Stimulated activated CD8-positive, alpha-beta memory T cell treated with anti-CD3 and anti-CD28 coated beads, Interleukin-2, amount 100 ng/mL, for 1 hour (primary cell): ENCODE results near the gene GOLGA2.

Experiments used
- DNase-seq, 2 donors: peaks; one replicate each; pipeline ENCODE4 v3.0.0-alpha.2; 2020; ENCODE audit warnings: low read depth in 2 of 2

GOLGA2 gene

DNA sequence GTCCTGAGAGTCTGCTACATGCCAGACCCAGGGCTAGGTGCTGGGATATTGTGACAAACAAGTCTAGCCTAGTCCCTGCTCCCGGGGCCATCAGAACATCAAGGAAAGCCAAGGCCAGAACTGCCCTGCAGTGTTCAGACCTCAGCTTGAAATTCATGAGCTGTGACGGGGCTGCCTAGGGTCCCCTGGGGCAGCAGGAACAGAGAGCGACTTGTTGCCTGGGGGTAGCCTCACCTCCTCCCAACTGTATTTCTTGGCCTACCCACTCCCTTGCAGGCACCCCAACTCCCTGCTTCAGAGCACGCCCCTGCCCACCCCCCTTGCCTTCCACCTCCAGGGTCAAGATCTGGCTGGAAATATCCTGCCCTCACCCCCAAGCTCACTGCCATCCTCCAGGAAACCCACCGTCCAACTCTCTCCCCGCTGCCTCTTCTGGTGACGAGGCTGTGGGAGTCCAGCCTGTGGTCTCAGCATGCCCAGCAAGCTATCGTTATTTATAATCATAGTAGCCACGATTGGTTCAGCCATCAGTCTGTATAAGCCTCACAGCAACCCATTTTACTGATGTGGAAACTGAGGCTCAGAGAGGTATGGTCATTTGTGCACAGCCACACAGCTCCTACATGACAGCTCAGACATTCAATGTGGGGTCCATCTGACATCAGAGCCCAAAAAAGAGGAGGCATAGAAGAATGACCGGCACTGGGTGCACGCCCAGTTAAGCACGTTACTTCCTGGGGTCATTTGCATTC lies 61.9 kb downstream of the GOLGA2 start:
- DNase-seq: no peak

DNA sequence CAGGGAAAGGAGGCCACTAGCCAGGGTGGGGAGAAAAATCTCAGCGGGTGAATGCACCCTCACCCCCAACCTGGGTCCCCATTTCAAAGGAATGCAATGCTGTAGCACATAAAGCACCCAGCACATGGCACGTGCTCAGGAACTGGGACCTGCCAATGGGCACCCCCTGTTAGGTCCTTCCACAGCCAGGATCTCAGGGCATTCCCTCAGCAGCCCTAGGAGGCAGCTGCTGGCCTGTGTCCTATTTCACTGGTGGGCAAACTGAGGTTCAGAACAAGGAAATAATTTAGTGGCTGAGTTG lies 63.9 kb downstream of the GOLGA2 start:
- no peak for DNase-seq

DNA sequence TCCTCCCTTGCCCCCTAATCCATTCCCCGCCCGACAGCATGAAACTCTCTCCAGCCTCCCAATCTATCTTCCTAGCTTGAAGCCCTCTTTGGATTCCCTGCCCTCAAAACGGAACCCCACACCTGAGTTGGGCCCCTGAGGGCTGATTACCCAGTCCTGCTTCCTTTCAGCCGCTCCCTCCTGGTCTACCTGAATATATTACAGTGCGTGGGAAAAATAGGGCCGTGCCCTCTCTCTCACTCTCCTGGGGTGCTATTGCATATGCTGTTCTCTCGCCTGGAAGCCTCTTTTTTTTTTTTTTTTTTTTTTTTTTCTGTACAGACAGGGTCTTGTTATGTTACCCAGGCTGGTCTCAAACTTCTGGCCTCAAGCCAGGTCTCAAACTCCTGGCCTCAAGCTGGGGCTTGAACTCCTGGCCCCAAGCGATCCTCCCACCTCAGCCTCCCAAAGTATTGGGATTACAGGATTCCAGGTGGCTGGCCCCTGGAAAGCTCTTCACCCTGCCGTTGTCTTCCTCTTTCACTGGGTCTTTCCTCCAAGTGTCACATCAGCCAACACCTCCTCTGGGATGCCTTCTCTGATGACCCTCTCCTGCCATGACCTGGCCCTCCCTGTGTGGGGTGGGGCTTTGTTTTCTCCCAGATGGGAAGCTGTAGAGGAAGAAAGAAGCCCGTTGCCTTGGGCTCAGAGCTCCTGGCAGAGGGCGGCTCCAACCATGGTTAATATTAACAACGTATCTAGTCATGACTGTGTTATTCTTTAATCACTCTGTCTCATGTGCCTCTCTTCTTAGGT lies 64.4 kb downstream of the GOLGA2 start:
- DNase-seq: no peak

DNA sequence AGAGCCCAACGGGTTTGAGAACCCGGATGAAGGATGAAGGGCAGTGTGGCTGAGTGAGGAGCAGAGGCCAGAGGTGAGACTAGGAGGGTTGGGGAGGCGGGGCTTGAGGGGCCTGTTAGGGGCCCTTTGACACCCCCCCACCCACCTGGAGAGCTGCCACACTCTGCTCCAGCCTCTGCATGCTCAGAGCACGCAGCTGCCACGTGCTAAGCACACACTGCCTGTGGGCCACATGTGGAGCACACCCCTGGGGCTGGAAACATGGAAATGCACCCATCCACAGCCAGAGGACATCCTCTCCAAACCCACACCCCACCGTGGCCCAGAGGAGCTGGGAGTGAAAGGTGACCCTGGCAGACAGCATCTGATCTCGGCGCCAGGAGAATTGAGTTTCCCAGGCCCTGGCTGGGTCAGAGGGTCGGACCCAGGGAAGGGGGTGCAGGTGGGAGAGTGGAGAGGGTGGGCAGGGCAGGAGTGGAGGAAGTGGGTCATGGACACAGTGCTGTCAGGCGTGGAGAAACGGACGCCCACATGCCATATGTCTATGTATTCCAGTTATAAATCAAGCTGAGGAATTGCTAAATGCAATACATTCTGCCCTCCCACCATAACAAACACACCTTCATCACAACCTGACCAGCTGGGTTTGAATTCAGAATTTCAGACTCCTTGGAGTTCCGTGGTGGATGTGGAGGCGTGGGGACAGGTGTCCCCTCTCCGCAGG lies 66.7 kb downstream of the GOLGA2 start:
- DNase-seq: no peak

DNA sequence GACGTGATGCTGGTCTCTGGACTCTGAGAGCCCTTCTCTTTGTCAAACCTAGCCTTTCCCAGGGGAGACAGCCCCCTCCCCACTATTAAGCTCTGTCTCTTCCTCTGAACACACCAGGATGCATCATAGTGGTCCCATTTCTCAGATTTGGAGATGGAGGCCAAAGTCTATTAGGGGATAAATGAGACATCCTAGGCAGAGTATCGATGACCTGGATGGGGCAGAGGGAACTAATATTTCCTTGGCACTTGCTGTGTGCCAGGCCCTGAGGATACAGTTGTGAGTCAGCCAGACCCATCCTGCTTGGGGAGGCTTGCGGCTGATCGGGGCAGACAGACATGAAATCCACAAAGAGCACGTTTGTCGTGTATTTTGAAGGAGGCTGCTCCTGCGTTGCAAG lies 67.4 kb downstream of the GOLGA2 start:
- no peak for DNase-seq

DNA sequence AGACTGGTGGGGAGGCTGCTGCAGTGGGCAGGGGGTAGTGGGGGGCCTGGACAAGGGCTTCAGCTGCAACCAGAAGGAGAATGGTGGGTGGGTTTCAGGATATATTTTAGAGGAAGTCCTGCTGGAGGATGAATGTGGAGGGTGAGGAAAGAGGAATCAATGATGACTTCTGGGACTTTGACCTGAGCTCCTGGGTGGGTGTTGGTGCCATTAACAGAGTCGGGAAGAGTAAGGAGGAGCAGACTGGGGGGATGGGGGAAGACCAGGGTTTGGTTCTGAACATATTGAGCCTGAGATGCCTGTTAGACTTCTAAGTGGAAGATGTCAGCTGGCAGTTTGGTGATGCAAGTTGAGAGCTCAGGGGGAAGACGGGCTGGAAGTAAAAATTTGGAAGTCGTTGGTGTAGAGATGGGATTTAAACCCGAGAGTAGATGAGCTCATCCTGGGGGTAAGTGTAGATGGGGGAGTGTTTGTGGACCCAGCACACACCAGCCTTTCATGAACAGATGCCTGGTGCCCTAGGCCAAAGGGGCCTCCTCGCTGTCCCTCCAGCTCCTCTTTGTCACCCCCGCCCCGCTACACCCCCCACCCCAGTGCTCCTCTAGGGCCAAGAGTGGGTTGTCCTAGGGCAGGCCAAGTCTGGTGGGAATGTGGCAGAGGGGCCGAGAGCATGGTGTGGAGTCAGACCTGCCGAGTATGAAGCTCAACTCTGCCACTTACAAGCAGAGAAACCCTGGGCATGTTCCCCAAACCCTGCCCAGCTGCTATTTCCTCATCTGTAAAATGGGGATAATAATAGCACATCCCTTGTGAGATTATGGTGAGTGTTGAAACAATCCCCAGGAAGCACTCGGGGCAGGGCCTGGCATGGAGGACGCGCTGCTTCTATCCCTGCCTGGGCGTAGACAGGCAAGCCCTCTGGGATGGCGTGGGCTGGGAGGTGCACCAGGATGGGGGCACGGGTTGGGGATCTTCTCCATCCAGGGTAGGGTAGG lies 68.6 kb downstream of the GOLGA2 start:
- no peak for DNase-seq

DNA sequence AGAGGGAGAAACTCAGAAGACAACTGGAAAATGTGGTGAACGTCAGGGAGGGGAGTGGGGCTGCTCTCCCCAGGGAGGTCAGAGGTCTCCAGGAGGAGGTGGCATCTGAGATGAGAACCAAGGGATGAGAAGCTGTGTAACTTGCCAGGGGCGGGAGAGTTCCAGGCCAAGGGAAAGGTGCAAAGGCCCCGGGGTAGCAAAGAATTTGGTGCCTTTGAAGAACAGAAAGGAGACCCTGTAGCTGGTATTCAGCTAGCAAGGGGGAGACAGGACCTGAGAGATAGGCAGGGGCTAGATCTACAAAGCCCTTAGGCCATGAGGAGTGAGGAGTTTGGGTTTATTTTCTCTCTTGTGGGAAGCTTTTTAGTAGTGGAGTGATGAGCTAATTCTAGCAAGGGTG lies 69.3 kb downstream of the GOLGA2 start:
- no peak for DNase-seq
